Effector memory CD8-positive, alpha-beta T cell (primary cell): ENCODE results near the gene SRRT.

Experiments used
- ATAC-seq: fragments of 150-1000 bp; cut with Tn5 transposase; replicated peaks from 2 replicates; pipeline ENCODE4 v1.10.0; 2021; ENCODE audit warnings: mild to moderate bottlenecking, moderate library complexity
- DNase-seq, 3 experiments: peaks; one replicate each; pipeline ENCODE4 v3.0.0; 2021
- H3K27ac Mint-ChIP-seq, 2 donors: one replicate each; pipeline ENCODE4 v1.8.0; 2022; ENCODE audit warnings: mild to moderate bottlenecking in 2 of 2, mixed read lengths in 2 of 2, moderate library complexity in 2 of 2
- H3K27me3 Mint-ChIP-seq, 2 donors: one replicate each; pipeline ENCODE4 v1.8.0; 2022; ENCODE audit warnings: mixed read lengths in 2 of 2
- H3K36me3 Mint-ChIP-seq: one replicate; pipeline ENCODE4 v1.8.0; 2022; ENCODE audit warnings: mild to moderate bottlenecking, moderate library complexity, mixed read lengths; ENCODE audit not compliant: insufficient read depth
- H3K4me1 Mint-ChIP-seq, 2 donors: one replicate each; pipeline ENCODE4 v1.8.0; 2022; ENCODE audit warnings: low read depth in 2 of 2, mixed read lengths in 2 of 2
- H3K4me3 Mint-ChIP-seq, 2 donors: one replicate each; pipeline ENCODE4 v1.8.0; 2022; ENCODE audit warnings: mild to moderate bottlenecking in 2 of 2, mixed read lengths in 2 of 2, moderate library complexity in 2 of 2
- H3K9me3 Mint-ChIP-seq, 2 donors: one replicate each; pipeline ENCODE4 v1.8.0; 2022; ENCODE audit warnings: mixed read lengths in 2 of 2

The SRRT gene

DNA sequence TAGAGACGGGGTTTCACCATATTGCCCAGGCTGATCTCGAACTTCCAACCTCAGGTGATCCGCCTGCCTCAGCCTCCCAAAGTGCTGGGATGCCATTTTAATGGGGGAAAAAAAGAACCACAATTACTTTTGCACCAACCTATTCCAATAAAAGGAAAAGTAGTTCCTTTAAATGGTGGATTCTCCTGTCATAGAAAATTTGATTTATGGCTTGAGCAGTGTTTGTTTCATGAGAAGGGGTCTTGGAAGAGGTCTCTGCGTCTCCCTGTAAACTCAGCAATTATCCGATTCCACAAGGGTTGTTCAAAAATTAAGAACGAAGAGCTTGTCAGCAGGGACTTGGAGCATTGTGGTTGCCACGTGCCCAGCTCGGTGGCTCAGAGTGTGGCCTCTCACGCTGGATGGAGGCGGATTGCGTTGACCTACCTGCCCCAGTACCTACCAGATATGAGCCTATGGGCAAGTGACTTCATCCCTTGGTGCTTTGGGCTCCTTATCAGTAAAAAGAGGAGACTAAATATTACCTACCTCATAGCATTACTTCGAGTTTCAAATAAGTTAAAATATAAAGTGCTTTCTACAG, 10.5 kb upstream of the SRRT start:
- Mint-ChIP-seq H3K4me3 (no peak overlapping the region), H3K36me3 (peaks cover 40% of the 10 kb centered on the region), H3K27me3 (no peaks in the 10 kb centered on the region), H3K4me1 (peaks cover 0 to 9% of the 10 kb centered on the region in 2 donors), H3K9me3 (no peaks in the 10 kb centered on the region), H3K27ac (no peak overlapping the region)
- ATAC-seq (no peak), DNase-seq (no peak)

DNA sequence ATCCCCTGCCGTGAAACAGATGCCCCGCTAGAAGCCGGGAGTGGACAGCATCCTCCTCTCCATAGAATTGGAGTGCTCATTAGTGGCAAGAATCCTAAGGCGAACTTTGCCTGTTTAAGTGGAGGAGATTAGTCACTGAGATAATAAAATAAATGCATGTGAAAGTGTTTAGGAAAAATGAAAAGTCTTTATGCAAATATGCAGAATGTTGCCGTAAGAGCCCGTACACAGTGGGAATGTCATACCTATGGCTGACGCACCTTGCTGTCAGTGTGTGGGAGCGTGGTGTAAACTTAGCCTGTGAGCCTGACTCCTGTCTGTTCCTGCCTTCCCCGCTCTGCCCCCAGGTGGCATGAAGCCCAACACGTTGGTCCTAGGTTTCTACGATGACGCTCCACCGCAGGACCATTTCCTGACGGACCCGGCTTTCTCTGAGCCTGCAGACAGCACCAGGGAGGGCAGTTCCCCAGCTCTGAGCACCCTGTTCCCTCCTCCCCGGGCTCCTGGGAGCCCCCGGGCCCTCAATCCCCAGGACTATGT, 9.5 kb upstream of the SRRT start:
- H3K4me3 Mint-ChIP-seq, result no peak overlapping the region
- H3K9me3 Mint-ChIP-seq, result no peaks in the 10 kb centered on the region
- no peak for DNase-seq
- no peak overlapping the region for H3K27ac Mint-ChIP-seq
- peaks cover 0 to 9% of the 10 kb centered on the region in 2 donors for H3K4me1 Mint-ChIP-seq
- no peaks in the 10 kb centered on the region for H3K27me3 Mint-ChIP-seq
- peaks cover 29% of the 10 kb centered on the region for H3K36me3 Mint-ChIP-seq
- ATAC-seq, result no peak

DNA sequence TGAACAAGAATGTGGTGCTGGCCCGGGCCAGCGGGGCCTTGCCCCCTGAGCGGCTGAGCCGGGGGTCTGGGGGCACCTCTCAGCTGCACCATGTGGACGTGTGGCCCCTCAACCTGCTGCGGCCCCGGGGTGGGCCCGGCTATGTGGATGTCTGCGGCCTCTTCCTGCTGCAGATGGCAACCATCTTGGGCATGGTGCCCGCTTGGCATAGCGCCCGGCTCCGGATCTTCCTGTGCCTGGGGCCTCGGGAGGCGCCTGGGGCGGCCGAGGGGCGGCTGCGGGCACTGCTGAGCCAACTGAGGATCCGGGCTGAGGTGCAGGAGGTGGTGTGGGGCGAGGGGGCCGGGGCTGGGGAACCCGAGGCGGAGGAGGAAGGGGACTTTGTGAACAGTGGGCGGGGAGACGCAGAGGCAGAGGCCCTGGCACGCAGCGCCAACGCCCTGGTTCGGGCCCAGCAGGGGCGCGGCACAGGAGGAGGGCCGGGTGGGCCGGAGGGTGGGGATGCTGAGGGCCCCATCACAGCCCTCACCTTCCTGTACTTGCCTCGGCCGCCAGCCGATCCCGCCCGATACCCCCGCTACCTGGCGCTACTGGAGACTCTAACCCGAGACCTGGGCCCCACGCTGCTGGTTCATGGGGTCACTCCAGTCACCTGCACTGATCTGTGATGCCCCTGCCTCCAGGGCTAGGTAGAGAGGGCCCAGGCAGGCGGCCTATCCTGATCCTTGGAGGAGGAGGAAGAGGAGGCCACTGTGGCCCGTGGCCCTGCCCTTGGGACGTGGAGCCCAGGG, 8.8 kb upstream of the SRRT start:
- peaks cover 0 to 9% of the 10 kb centered on the region in 2 donors for H3K4me1 Mint-ChIP-seq
- ATAC-seq (peak; percentile 21), DNase-seq (no peak)
- H3K4me3 Mint-ChIP-seq, result peak overlapping the region; percentile 68 to 76
- H3K27ac Mint-ChIP-seq, result no peak overlapping the region
- H3K36me3 Mint-ChIP-seq, result peaks cover 22% of the 10 kb centered on the region
- H3K27me3 Mint-ChIP-seq, result no peaks in the 10 kb centered on the region
- no peaks in the 10 kb centered on the region for H3K9me3 Mint-ChIP-seq

DNA sequence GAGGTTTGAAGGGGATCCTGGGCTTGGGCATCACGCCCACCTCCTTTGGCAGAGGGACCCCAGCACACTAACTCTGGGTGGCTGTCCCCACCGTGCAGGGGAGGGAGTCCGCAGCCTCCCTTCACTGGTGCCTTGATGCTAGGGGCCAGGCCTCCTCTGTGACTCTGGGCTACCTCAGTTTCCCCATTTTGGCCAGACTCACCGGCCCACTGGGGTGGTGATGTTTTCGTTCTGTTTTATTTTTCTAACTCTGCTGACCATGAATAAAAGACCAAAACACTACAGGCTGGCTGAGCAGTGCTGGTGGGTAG, 8.2 kb upstream of the SRRT start:
- Mint-ChIP-seq H3K9me3 (no peaks in the 10 kb centered on the region), H3K4me3 (peak overlapping the region; percentile 68 to 76), H3K27me3 (no peaks in the 10 kb centered on the region), H3K36me3 (peaks cover 22% of the 10 kb centered on the region), H3K4me1 (peaks cover 0 to 9% of the 10 kb centered on the region in 2 donors), H3K27ac (no peak overlapping the region)
- ATAC-seq (no peak), DNase-seq (no peak)

DNA sequence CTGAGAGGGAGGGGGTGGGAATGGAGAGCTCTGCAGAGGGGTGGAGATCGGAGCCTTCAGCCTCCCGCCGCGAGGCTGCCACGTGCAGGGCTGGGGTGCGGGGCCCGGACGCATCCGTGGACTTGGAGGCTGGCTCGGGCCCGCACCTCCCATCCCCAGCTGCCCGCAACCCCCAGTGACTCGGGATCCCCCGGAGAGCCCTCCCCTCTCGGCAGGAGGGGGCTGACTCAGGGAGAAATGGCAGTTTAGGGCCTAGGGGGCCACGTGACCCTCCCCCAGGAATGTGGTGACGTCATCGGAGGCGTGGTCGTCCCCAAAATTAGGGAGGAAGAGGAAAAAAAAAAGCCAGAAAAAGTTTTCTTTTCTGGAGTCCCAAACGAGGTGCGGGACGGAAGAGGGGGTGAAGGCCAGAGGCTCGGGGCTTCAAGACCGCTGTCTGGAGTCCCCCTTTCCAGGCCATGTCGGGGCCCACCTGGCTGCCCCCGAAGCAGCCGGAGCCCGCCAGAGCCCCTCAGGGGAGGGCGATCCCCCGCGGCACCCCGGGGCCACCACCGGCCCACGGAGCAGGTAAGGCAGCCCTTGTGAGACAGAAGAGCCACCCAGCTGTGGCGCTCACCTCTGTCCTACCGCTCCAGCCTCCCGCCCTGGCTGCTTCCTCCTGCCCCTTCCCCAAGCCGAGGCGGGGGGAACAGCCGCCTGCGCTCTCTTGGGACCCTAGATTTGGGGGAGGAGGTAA, 7.7 kb upstream of the SRRT start, which contains the start of gene TRIP6:
Gene TRIP6 (plus strand): TSS at position 348 of the 736 bp plus-strand sequence. CDS start 111 bp downstream, at position 459.
- peaks cover 0 to 9% of the 10 kb centered on the region in 2 donors for H3K4me1 Mint-ChIP-seq
- no peak within 1 kb of the TSS for H3K27ac Mint-ChIP-seq
- H3K36me3 Mint-ChIP-seq, result peaks cover 22% of the 10 kb centered on the region
- DNase-seq (no peak), ATAC-seq (peak; percentile 42)
- H3K27me3 Mint-ChIP-seq, result no peaks in the 10 kb centered on the region
- peak within 1 kb of the TSS; percentile 68 to 76 for H3K4me3 Mint-ChIP-seq
- H3K9me3 Mint-ChIP-seq, result no peaks in the 10 kb centered on the region

DNA sequence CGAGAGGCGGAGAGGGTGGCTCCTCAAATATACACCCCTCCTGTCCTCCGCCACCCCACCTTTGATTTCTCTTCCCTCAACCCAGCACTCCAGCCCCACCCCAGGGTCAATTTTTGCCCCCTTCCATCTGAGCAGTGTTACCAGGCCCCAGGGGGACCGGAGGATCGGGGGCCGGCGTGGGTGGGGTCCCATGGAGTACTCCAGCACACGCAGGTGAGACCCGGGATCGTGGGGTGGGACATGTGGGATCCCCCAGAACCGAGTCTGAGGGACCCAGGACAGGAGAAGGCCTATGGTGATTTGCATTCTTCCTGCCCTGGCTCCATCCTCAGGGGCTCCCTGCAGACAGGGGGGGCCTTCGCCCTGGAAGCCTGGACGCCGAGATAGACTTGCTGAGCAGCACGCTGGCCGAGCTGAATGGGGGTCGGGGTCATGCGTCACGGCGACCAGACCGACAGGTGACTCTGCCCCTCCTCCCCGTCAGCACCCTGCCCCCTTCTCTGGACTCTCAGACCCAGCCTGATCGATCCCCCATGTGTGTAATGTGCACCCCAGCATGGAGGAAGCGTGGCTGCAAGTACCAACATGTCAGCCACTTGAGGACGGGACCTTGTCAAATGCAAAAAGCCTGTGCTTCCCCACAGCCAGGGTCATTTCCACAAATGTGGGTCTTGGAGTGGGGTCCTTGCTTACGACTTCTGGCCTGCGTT, 7.0 kb upstream of the SRRT start:
- Mint-ChIP-seq H3K27me3 (no peaks in the 10 kb centered on the region), H3K4me3 (peak overlapping the region; percentile 31 to 76), H3K9me3 (no peaks in the 10 kb centered on the region), H3K36me3 (peaks cover 15% of the 10 kb centered on the region), H3K4me1 (peaks cover 0 to 9% of the 10 kb centered on the region in 2 donors), H3K27ac (no peak overlapping the region)
- ATAC-seq (no peak), DNase-seq (no peak)

DNA sequence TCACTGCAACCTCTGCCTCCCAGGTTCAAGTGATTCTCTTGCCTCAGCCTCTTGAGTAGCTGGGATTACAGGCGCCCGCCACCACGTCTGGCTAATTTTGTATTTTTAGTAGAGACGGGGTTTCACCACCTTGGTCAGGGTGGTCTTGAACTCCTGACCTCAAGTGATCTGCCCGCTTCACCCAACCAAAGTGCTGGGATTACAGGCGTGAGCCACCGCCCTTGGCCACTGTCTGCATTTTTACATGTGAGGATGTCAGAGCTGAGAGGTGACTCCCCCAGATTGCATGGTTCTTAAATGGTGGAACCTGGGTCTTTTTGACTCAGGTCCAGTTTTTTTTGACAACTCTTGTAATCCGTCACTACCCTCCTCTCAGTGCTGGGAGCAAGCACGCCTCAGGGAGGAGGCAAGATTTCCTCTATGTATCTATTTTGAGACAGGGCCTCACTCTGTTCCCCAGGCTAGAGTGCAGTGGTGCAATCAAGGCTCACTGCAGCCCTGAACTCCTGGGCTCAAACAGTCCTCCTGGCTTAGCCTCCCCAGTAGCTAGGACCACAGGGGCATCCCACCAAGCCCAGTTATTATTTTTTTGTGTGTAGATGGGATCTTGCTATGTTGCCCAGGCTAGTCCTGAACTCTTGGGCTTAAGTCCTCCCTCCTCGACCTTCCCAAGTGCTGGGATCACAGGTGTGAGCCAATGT, 1.2 kb upstream of the SRRT start:
- Mint-ChIP-seq H3K4me3 (peak overlapping the region; percentile 97 to 99), H3K27me3 (no peaks in the 10 kb centered on the region), H3K9me3 (no peaks in the 10 kb centered on the region), H3K4me1 (peaks cover 30 to 37% of the 10 kb centered on the region in 2 donors), H3K27ac (peak overlapping the region; percentile 96 to 97), H3K36me3 (peaks cover 44% of the 10 kb centered on the region)
- no peak for ATAC-seq
- DNase-seq, result no peak

DNA sequence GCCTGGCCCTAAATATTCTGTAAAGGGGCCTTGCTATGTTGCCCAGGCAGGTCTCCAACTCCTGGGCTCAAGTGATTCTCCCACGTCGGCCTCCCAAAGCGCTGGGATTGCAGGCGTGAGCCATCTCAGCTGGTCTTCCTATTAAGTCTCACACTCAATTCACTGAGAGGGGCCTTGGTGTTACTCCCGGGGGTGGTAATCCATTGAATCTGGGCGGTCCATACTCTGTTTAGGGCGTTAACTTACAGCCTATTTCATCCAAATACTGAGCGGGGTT, 665 bp upstream of the SRRT start:
- peak overlapping the region; percentile 96 to 97 for H3K27ac Mint-ChIP-seq
- no peaks in the 10 kb centered on the region for H3K27me3 Mint-ChIP-seq
- ATAC-seq (no peak), DNase-seq (no peak)
- H3K36me3 Mint-ChIP-seq, result peaks cover 49% of the 10 kb centered on the region
- H3K9me3 Mint-ChIP-seq, result no peaks in the 10 kb centered on the region
- H3K4me1 Mint-ChIP-seq, result peaks cover 34 to 42% of the 10 kb centered on the region in 2 donors
- peak overlapping the region; percentile 97 to 99 for H3K4me3 Mint-ChIP-seq

DNA sequence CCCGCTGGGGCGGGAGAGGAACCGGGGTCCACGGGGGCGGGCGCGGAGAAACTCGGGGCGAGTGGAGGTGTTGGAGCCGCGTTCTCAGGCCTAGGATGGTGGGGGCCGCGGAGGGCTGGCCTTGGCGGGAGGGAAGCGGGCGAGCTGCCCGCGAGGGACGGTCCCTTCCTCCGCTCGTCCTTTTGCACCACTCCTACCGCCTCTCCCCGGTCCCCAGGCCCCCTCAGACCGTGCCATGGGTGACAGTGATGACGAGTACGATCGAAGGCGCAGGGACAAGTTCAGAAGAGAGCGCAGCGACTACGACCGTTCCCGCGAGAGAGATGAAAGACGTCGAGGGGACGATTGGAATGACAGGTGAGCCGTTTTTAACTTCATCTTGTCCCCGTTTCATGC, 451 bp downstream of the SRRT start:
- Mint-ChIP-seq H3K36me3 (peaks cover 60% of the 10 kb centered on the region), H3K9me3 (no peaks in the 10 kb centered on the region), H3K4me3 (peak overlapping the region; percentile 97 to 99), H3K4me1 (peaks cover 43 to 52% of the 10 kb centered on the region in 2 donors), H3K27me3 (no peaks in the 10 kb centered on the region), H3K27ac (peak overlapping the region; percentile 96 to 97)
- ATAC-seq, result peak; percentile 34
- no peak for DNase-seq

DNA sequence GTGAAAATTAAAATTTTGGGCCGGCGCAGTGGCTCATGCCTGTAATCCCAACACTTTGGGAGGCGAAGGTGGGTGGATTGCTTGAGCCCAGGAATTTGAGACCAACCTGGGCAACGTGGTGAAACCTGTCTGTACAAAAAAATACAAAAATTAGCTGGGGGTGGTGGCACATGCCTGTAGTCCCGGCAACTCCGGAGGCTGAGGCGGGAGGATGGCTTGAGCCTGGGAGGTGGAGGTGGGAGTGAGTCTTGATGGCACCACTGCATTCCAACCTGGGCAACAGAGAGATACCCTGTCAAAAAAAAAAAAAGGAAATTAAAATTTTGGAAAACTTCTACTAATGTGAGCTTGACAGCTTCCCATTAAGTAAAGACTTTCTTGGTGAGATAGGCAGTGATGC, 3.1 kb downstream of the SRRT start:
- ATAC-seq (no peak), DNase-seq (no peak)
- Mint-ChIP-seq H3K4me1 (peaks cover 53 to 54% of the 10 kb centered on the region in 2 donors), H3K4me3 (peak overlapping the region in 1 of 2 donors; percentile 13), H3K9me3 (no peaks in the 10 kb centered on the region), H3K27ac (peak overlapping the region; percentile 9 to 86), H3K36me3 (peaks cover 81% of the 10 kb centered on the region), H3K27me3 (no peaks in the 10 kb centered on the region)

DNA sequence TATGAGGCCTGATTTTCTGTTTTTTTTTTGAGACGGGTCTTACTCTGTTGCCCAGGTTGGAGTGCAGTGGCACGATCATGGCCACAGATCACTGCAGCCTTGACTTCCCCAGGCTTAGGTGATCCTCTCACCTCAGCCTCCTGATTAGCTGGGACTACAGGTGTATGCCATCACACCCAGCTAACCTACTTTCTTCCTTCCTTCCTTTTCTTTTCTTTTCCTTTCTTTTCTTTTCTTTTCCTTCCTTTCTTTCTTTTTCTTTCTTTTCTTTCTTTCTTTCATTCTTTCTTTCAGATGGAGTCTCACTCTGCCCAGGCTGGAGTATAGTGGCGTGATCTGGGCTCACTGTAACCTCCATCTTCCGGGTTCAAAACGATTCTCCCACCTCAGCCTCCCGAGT, 3.8 kb downstream of the SRRT start:
- H3K36me3 Mint-ChIP-seq, result peaks cover 88% of the 10 kb centered on the region
- DNase-seq, result no peak
- ATAC-seq, result no peak
- H3K27ac Mint-ChIP-seq, result peak overlapping the region; percentile 9 to 86
- peak overlapping the region in 1 of 2 donors; percentile 2 for H3K4me3 Mint-ChIP-seq
- peaks cover 54 to 60% of the 10 kb centered on the region in 2 donors for H3K4me1 Mint-ChIP-seq
- H3K9me3 Mint-ChIP-seq, result no peaks in the 10 kb centered on the region
- no peaks in the 10 kb centered on the region for H3K27me3 Mint-ChIP-seq

DNA sequence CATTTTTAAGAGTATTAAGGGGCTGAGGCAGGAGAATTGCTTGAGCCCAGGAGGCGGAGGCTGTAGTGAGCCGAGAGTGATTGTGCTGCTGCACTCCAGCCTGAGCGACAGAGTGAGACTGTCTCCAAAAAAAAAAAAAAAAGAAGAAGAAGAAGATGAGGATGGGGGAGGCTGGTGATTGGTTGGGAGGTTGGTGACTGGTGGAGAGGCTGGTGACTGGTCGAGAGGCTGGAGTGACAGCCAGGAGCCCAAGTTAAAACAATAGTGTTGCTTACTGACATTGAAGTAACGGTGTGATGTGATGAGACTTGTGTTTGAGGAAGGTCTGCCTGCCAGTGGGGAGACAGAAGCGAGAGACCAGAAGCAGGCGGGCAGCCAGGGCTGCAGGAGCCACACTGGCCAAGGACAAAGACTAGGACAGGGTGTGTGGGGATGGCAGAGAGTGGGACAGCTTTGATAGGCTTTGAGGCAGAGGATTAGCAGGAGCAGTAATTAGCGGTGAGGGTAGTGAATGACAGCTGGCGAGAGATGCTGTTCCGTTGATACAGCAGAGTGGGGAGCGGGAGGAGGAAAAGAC, 4.9 kb downstream of the SRRT start:
- peaks cover 53 to 56% of the 10 kb centered on the region in 2 donors for H3K4me1 Mint-ChIP-seq
- no peak overlapping the region for H3K4me3 Mint-ChIP-seq
- DNase-seq (no peak), ATAC-seq (no peak)
- no peaks in the 10 kb centered on the region for H3K9me3 Mint-ChIP-seq
- peak overlapping the region; percentile 57 to 86 for H3K27ac Mint-ChIP-seq
- H3K36me3 Mint-ChIP-seq, result peaks cover 90% of the 10 kb centered on the region
- no peaks in the 10 kb centered on the region for H3K27me3 Mint-ChIP-seq
